Measurements from ENCODE around the gene P2RY10.

DNA sequence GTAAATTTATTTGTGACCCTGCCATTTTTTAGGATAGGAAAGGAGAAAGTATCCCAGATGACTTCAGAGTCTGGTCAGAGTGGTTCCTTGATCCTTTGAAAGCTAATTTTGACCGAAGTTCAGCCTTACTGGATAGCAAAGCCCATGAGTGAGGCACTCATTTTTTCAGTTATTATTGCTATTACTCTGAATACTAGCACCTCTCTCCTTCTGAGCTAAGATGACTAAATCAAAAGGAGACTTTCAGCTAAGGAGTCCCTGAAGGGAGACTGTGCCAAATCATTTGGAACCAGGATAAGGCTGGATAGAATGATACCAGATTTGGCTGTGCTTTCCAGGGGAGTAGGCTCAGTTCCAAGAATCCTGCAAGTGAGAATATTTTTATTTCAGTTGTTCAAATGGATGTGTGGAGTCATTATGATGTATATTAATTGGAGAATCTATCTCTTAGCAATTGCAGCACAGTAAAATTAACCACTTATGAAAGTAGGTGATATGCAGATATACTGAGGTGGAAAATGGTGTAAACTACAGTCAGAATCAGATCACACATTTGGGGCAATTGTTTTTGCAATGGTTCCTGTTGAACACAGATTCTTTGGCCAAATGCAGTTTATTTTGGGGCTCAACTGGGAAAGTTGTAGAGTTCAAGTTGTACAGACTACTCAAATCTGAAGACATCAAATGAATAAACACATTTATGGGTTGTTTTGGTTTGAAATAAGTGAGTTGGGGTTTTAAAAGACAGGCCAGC lies 1.2 kb downstream of the P2RY10 start:
- TF ChIP-seq JUN (IDR thresholded peaks at IDR 0.05; ENCODE audit: low read depth, low read length), result no peak
- TF ChIP-seq EP300 (IDR thresholded peaks at IDR 0.05; ENCODE audit: borderline replicate concordance in 1 of 2, low read depth in 2 of 2, low read length in 2 of 2), result no peak
- TF ChIP-seq, protein P1, sequence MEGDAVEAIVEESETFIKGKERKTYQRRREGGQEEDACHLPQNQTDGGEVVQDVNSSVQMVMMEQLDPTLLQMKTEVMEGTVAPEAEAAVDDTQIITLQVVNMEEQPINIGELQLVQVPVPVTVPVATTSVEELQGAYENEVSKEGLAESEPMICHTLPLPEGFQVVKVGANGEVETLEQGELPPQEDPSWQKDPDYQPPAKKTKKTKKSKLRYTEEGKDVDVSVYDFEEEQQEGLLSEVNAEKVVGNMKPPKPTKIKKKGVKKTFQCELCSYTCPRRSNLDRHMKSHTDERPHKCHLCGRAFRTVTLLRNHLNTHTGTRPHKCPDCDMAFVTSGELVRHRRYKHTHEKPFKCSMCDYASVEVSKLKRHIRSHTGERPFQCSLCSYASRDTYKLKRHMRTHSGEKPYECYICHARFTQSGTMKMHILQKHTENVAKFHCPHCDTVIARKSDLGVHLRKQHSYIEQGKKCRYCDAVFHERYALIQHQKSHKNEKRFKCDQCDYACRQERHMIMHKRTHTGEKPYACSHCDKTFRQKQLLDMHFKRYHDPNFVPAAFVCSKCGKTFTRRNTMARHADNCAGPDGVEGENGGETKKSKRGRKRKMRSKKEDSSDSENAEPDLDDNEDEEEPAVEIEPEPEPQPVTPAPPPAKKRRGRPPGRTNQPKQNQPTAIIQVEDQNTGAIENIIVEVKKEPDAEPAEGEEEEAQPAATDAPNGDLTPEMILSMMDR (IDR thresholded peaks at IDR 0.05; ENCODE audit: control extremely low read depth in 1 of 3, insufficient read depth in 1 of 3, low read depth in 1 of 3, low read length in 3 of 3), result no peak
- TF ChIP-seq YY1 (IDR thresholded peaks at IDR 0.05; ENCODE audit: low read depth, low read length), result no peak

Data from H1 (cell line).